CD14-positive monocyte (primary cell): Measurements from ENCODE around the gene AGPAT3. TPM values are rescaled to one million over a fixed set of nuclear protein-coding genes. Genes with fewer than 3 reads are reported as not detected.

Source experiments
- DNase-seq, 3 donors: peaks; one replicate each; pipeline ENCODE4 v3.0.0-alpha.2; 2011 to 2022
- H2AFZ ChIP-seq: 2 replicates; pipeline ENCODE4 v1.6.0; 2012; ENCODE audit warnings: mild to moderate bottlenecking, low read depth, low read length, inconsistent platforms; ENCODE audit not compliant: insufficient read depth, poor library complexity, severe bottlenecking
- H3K27ac ChIP-seq, 2 donors: 1 replicate in 1 of 2; 2 replicates in 1 of 2; pipeline ENCODE4 v1.5.1; 2012 to 2013; ENCODE audit warnings: low read length in 2 of 2, control low read depth in 1 of 2, inconsistent platforms in 1 of 2, low read depth in 1 of 2, mild to moderate bottlenecking in 1 of 2
- H3K27me3 ChIP-seq, 2 donors: one replicate each; pipeline versions ENCODE4 v1.6.0 to v1.6.1; 2011 to 2013; ENCODE audit warnings: low read length in 2 of 2; ENCODE audit not compliant: control insufficient read depth in 2 of 2, insufficient read depth in 2 of 2
- H3K36me3 ChIP-seq, 2 donors: replicated peaks in 1 of 2; 1 replicate in 1 of 2; 2 replicates in 1 of 2; pipeline versions ENCODE4 v1.5.1 to v1.6.1; 2012 to 2013; ENCODE audit warnings: low read length in 2 of 2, control low read depth in 1 of 2, inconsistent platforms in 1 of 2, mild to moderate bottlenecking in 1 of 2; ENCODE audit not compliant: insufficient read depth in 2 of 2, control insufficient read depth in 1 of 2
- H3K4me1 ChIP-seq, 2 donors: 1 replicate in 1 of 2; 2 replicates in 1 of 2; pipeline versions ENCODE4 v1.5.1 to v1.6.1; 2012 to 2013; ENCODE audit warnings: low read length in 2 of 2, control low read depth in 1 of 2, inconsistent platforms in 1 of 2, mild to moderate bottlenecking in 1 of 2, moderate library complexity in 1 of 2; ENCODE audit not compliant: insufficient read depth in 2 of 2, control insufficient read depth in 1 of 2
- H3K4me2 ChIP-seq: replicated peaks from 2 replicates; pipeline ENCODE3; 2012; ENCODE audit warnings: low read length, moderate library complexity, mild to moderate bottlenecking; ENCODE audit not compliant: poor library complexity, severe bottlenecking; ENCODE audit errors: extremely low read depth
- H3K4me3 ChIP-seq, 3 experiments: fragments of 200-600 bp in 1 of 3; sonication (generic) in 1 of 3; replicated peaks in 1 of 3; 1 replicate in 2 of 3; 2 replicates in 1 of 3; pipeline ENCODE4 v1.5.1; 2011 to 2013; ENCODE audit warnings: low read length in 3 of 3, mild to moderate bottlenecking in 3 of 3, control low read depth in 2 of 3, low read depth in 2 of 3, inconsistent platforms in 1 of 3, moderate library complexity in 1 of 3
- H3K79me2 ChIP-seq: 2 replicates; pipeline ENCODE4 v1.6.0; 2012; ENCODE audit warnings: mild to moderate bottlenecking, control low read depth, inconsistent platforms, low read length, moderate library complexity; ENCODE audit not compliant: insufficient read depth
- H3K9ac ChIP-seq: 2 replicates; pipeline ENCODE4 v1.6.0; 2017; ENCODE audit warnings: low read length, mild to moderate bottlenecking; ENCODE audit not compliant: insufficient read depth, poor library complexity, severe bottlenecking
- H3K9me3 ChIP-seq, 2 donors: replicated peaks in 1 of 2; 1 replicate in 1 of 2; 2 replicates in 1 of 2; pipeline versions ENCODE4 v1.5.1 to v1.6.1; 2012 to 2013; ENCODE audit warnings: low read length in 2 of 2, control low read depth in 1 of 2; ENCODE audit not compliant: control insufficient read depth in 1 of 2, insufficient read depth in 1 of 2
- H4K20me1 ChIP-seq: 2 replicates; pipeline ENCODE4 v1.6.0; 2012; ENCODE audit warnings: mild to moderate bottlenecking, low read length, control low read depth, moderate library complexity; ENCODE audit not compliant: insufficient read depth
- H3K27ac Mint-ChIP-seq, 7 donors: one replicate each; pipeline ENCODE4 v1.8.0; 2020; ENCODE audit warnings: mild to moderate bottlenecking in 7 of 7, mixed read lengths in 7 of 7, moderate library complexity in 6 of 7, inconsistent platforms in 2 of 7
- H3K27me3 Mint-ChIP-seq, 3 donors: one replicate each; pipeline ENCODE4 v1.8.0; 2021 to 2022; ENCODE audit warnings: low read depth in 3 of 3, mild to moderate bottlenecking in 3 of 3, mixed read lengths in 3 of 3, moderate library complexity in 3 of 3, inconsistent platforms in 1 of 3
- H3K36me3 Mint-ChIP-seq, 2 donors: one replicate each; pipeline ENCODE4 v1.8.0; 2020; ENCODE audit warnings: mixed read lengths in 2 of 2, inconsistent platforms in 1 of 2, mild to moderate bottlenecking in 1 of 2
- H3K4me1 Mint-ChIP-seq: one replicate; pipeline ENCODE4 v1.8.0; 2020; ENCODE audit warnings: mild to moderate bottlenecking, mixed read lengths
- H3K4me3 Mint-ChIP-seq, 2 donors: one replicate each; pipeline ENCODE4 v1.8.0; 2020; ENCODE audit warnings: mild to moderate bottlenecking in 2 of 2, mixed read lengths in 2 of 2, moderate library complexity in 1 of 2
- H3K9me3 Mint-ChIP-seq, 7 donors: one replicate each; pipeline ENCODE4 v1.8.0; 2020 to 2022; ENCODE audit warnings: mixed read lengths in 7 of 7, mild to moderate bottlenecking in 6 of 7, moderate library complexity in 6 of 7, inconsistent platforms in 2 of 7
- WGBS: methylation state at CpG from one replicate; pipeline ENCODE4 v1.1.5; 2013; ENCODE audit warnings: missing lambda C conversion rate; ENCODE audit not compliant: insufficient coverage; 5-methylcytosine and 5-hydroxymethylcytosine counted together
- intact Hi-C, 2 donors: fragments of 100-400 bp; cut with micrococcal nuclease; formaldehyde crosslinking; loops; one replicate each; pipeline versions ENCODE4 v1.15.0 to v1.15.1; 2023
- polyA plus RNA-seq, 3 donors: library from polyadenylated mRNA; depleted of rRNA in 1 of 3; unstranded in 2 of 3; stranded (reverse) in 1 of 3; fragments of 300-500 nt in 2 of 3; fragments of >200 nt in 1 of 3; fragmentation: Illumina TruSeq in 2 of 3; gene quantifications; 1 replicate in 2 of 3; 2 replicates in 1 of 3; pipeline ENCODE4 v1.2.3, GENCODE V29; 2012 to 2021
- TF ChIP-seq, protein P1 (sequence below): fragments of 200-600 bp; IDR thresholded peaks from one replicate; pipeline ENCODE4 v1.8.0; 2022; ENCODE audit warnings: antibody characterized with exemption, mild to moderate bottlenecking

Gene AGPAT3
- polyA plus RNA-seq, 3 donors, result 24.9 to 49.3 (median 26.2) TPM

DNA sequence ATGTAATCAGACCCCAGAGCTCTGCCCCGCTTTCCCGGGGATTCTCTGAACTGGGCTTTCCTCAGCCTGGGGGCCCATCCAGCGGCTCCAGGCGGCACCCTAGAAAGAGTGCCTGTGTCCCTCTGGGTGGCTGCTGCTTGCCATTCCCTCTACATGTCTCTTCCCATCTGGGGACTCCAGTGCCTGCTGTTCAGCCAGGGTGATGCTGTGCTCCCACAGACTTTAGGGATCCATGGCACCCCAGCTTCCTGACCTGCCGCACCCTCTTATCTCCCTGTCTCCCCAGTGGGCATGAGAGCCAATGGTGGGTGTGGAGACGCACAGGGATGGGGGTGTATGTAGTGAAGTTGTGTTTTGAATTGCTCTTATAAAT lies 163.2 kb downstream of the AGPAT3 start:
- peaks cover 27% of the 10 kb centered on the region for H3K4me1 Mint-ChIP-seq
- 77% methylated on average over 4 of the region's 6 CpGs for WGBS
- no peak for DNase-seq
- H3K4me1 ChIP-seq, result peaks cover 19 to 23% of the 10 kb centered on the region in 2 donors
- peaks cover 100% of the 10 kb centered on the region for H4K20me1 ChIP-seq
- no peak overlapping the region for H3K4me3 Mint-ChIP-seq
- TF ChIP-seq, protein P1, sequence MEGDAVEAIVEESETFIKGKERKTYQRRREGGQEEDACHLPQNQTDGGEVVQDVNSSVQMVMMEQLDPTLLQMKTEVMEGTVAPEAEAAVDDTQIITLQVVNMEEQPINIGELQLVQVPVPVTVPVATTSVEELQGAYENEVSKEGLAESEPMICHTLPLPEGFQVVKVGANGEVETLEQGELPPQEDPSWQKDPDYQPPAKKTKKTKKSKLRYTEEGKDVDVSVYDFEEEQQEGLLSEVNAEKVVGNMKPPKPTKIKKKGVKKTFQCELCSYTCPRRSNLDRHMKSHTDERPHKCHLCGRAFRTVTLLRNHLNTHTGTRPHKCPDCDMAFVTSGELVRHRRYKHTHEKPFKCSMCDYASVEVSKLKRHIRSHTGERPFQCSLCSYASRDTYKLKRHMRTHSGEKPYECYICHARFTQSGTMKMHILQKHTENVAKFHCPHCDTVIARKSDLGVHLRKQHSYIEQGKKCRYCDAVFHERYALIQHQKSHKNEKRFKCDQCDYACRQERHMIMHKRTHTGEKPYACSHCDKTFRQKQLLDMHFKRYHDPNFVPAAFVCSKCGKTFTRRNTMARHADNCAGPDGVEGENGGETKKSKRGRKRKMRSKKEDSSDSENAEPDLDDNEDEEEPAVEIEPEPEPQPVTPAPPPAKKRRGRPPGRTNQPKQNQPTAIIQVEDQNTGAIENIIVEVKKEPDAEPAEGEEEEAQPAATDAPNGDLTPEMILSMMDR, result no peak
- H3K27ac Mint-ChIP-seq, result no peak overlapping the region
- no peak overlapping the region for H3K4me3 ChIP-seq
- intact Hi-C loops, result no loop called here
- peaks cover 8 to 34% of the 10 kb centered on the region in 2 donors for H3K36me3 ChIP-seq
- H3K9me3 Mint-ChIP-seq, result peaks cover 0 to 5% (median 0%) of the 10 kb centered on the region in 7 donors
- H3K27me3 Mint-ChIP-seq, result peaks cover 0 to 2% (median 0%) of the 10 kb centered on the region in 3 donors
- no peaks in the 10 kb centered on the region for H3K27me3 ChIP-seq
- H3K27ac ChIP-seq, result no peak overlapping the region
- no peak overlapping the region for H3K4me2 ChIP-seq
- no peak overlapping the region for H2AFZ ChIP-seq
- peaks cover 100% of the 10 kb centered on the region for H3K79me2 ChIP-seq
- peaks cover 0 to 5% of the 10 kb centered on the region in 2 donors for H3K9me3 ChIP-seq
- no peak overlapping the region for H3K9ac ChIP-seq
- H3K36me3 Mint-ChIP-seq, result peaks cover 23 to 35% of the 10 kb centered on the region in 2 donors

DNA sequence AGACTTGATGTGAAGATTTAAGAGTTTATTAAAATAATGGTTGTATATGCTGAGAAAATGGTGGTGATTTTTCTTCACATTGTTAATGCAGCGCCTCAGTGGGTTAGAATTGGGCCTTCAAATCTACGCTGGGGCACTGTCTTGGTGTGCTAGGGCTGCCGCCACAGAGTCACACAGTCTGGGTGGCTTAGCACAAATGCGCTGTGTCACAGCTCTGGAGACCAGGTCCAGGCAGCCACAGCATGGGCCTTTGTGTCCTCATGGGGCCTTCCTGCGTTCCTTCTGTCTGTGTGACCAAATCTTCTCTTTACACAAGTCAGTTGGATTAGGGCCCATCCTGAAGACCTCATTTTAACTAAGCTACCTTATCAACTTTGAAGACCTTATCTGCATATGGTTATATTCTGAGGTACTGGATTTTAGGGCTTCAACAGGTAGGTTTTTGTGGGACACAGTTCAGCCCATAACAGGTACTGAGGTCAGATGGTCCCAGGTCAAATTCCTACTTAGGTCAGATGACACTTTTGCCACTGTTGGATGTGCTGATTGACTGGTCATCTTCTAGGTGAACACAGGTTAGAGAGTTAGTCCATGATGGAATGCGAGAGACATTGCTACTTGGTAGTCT lies 164.6 kb downstream of the AGPAT3 start:
- Histone ChIP-seq H4K20me1 (peaks cover 98% of the 10 kb centered on the region), H3K4me2 (no peak overlapping the region), H3K4me3 (no peak overlapping the region), H3K9ac (no peak overlapping the region), H3K79me2 (peaks cover 90% of the 10 kb centered on the region), H3K4me1 (peaks cover 16 to 17% of the 10 kb centered on the region in 2 donors), H3K9me3 (peaks cover 0 to 5% of the 10 kb centered on the region in 2 donors), H3K27me3 (no peaks in the 10 kb centered on the region), H3K36me3 (peaks cover 21 to 46% of the 10 kb centered on the region in 2 donors), H3K27ac (peak overlapping the region in 1 of 2 donors; percentile 42), H2AFZ (no peak overlapping the region)
- 97% methylated on average over 6 of the region's 6 CpGs for WGBS
- no peak overlapping the region for H3K4me3 Mint-ChIP-seq
- peaks cover 23% of the 10 kb centered on the region for H3K4me1 Mint-ChIP-seq
- peaks cover 0 to 5% (median 0%) of the 10 kb centered on the region in 7 donors for H3K9me3 Mint-ChIP-seq
- H3K27me3 Mint-ChIP-seq, result peaks cover 0 to 2% (median 0%) of the 10 kb centered on the region in 3 donors
- peaks cover 31 to 46% of the 10 kb centered on the region in 2 donors for H3K36me3 Mint-ChIP-seq
- DNase-seq, result no peak
- peak overlapping the region in 1 of 7 donors; percentile 0 for H3K27ac Mint-ChIP-seq
- TF ChIP-seq, protein P1, result no peak
- intact Hi-C loops, result loop anchor here in 1 of 2 donors (5.0 kb wide), 1 partner anchor 37 kb away; no protein-coding TSS in a partner anchor
